ENCODE data around the gene EHD1. TPM values are rescaled to one million over a fixed set of nuclear protein-coding genes. Genes with fewer than 3 reads are reported as not detected.

The EHD1 gene
- total and polyA plus RNA-seq, 7 experiments from 2014 or later, result 102 to 263 (median 141) TPM

DNA sequence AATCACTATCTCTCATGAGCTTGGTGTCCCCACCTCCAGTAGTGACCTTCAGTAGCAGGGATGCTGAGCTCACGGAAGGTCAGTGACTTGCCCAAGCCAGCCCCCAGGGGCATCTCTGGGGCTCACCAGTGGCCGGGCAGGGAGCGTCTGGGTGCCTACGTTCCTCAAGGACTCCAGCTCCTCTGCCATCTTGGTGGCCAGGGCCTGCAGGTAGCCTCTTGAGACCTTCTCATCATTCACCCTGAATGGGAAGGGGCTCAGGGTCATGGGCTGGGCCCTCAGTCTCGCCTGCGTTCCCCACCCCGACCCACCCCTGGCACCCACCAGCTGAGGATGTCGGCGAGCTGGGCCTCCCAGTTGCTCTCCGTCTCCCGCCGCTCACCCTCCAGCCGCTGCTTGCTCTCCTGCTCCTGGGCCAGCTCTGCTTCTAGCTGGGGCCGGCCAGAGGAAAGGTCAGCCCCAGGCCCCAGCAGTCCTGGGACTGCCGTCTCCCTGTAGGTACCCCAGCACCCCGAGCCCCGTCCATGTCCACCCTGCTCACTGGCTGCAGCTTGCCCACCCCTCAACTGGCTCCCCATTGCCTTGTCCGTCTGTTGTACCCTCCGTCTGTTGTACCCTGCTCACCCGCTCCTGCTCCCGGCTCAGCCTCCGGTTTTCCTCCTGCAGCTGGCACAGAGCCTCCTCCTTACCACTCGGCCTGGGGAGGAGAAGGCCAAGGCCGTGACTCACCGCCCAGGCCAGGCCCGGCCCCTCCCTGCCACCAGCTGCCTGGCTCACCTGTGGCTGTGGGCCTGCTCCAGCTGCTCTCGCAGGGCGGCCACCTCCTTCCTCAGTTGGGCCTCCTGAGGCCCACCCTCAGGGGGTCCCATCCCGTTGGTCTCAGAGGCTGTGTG, 43.5 kb downstream of the EHD1 start:
- H3K27me3 Mint-ChIP-seq, result no peaks in the 10 kb centered on the region
- peaks cover 0 to 83% (median 0%) of the 10 kb centered on the region in 3 experiments for H3K36me3 ChIP-seq (ENCODE audit: control insufficient read depth in 2 of 3, insufficient read depth in 3 of 3, low read length in 3 of 3)
- H3K9me3 Mint-ChIP-seq, result no peaks in the 10 kb centered on the region
- ChIA-PET POLR2A (interaction anchor here (1.1 kb wide), 1 partner anchor 44 kb away, joined by 4 read pairs; no protein-coding TSS in a partner anchor), CTCF (interaction anchor here (0.8 kb wide), 1 partner anchor 10 kb away, joined by 5 read pairs; the partner anchor contains the start of gene CDC42BPG)
- no peak overlapping the region for H3K27ac ChIP-seq (ENCODE audit: low read depth, low read length)
- ATAC-seq (no peak), DNase-seq (peak in 1 of 9 donors; percentile 3)
- no peaks in the 10 kb centered on the region for H3K9me3 ChIP-seq (ENCODE audit: control insufficient read depth in 2 of 3, low read length in 3 of 3)
- no peaks in the 10 kb centered on the region for H3K4me1 Mint-ChIP-seq
- H3K27me3 ChIP-seq (ENCODE audit: control insufficient read depth in 2 of 2, insufficient read depth in 2 of 2, low read length in 2 of 2), result no peaks in the 10 kb centered on the region
- intact Hi-C loops (cut with micrococcal nuclease), result no loop called here
- H3K4me1 ChIP-seq (ENCODE audit: control insufficient read depth in 2 of 2, insufficient read depth in 2 of 2, low read length in 2 of 2), result no peaks in the 10 kb centered on the region
- H3K36me3 Mint-ChIP-seq, result peaks cover 0 to 5% (median 0%) of the 10 kb centered on the region in 5 donors
- H3K4me3 Mint-ChIP-seq, result no peak overlapping the region
- H3K4me3 ChIP-seq (ENCODE audit: low read length), result no peak overlapping the region
- no peak overlapping the region for H3K27ac Mint-ChIP-seq

DNA sequence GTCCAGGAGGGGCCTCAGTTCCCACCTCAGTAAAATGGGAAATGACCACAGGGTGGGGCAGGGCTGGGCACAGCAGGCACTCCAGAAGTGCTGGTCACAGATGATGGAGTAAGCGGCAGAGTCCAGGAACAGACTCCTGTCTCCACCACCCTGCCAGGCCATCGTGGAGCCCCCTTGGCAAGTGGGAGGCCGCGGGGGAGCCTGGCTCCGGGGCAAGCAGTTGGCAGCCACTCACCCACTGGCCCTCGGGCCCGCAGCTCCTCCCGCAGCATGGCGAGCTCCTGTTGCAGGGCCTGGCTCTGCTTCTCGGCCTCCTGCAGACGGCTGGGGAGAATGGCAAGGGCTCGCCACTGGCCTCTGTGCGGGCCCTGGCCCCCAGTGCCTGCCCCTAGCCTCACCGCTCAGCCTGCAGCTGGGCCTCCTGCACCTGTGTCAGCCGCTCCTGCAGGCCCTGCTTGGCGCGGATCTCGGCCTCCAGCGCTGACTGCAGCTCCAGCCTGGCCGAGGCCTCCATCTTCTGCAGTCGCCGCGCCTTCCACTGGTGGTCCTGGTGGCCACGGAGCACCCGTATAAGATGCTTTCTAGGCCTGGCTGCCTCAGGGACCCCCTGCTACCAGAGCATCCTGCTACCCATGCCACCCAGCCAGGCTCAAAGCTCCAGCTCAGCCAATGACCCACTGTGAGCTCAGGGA, 44.2 kb downstream of the EHD1 start:
- POLR2A ChIA-PET, result interaction anchor here (0.6 to 1.1 kb wide), 2 partner anchors 43 to 109 kb away, joined by 3 to 4 read pairs; no protein-coding TSS in a partner anchor
- Mint-ChIP-seq H3K36me3 (peaks cover 0 to 5% (median 0%) of the 10 kb centered on the region in 5 donors), H3K27ac (no peak overlapping the region), H3K4me3 (no peak overlapping the region), H3K4me1 (no peaks in the 10 kb centered on the region), H3K27me3 (no peaks in the 10 kb centered on the region), H3K9me3 (no peaks in the 10 kb centered on the region)
- ATAC-seq, result no peak
- Histone ChIP-seq H3K4me1 (ENCODE audit: control insufficient read depth in 2 of 2, insufficient read depth in 2 of 2, low read length in 2 of 2) (no peaks in the 10 kb centered on the region), H3K27ac (ENCODE audit: low read depth, low read length) (no peak overlapping the region), H3K36me3 (ENCODE audit: control insufficient read depth in 2 of 3, insufficient read depth in 3 of 3, low read length in 3 of 3) (peaks cover 0 to 83% (median 0%) of the 10 kb centered on the region in 3 experiments), H3K4me3 (ENCODE audit: low read length) (no peak overlapping the region), H3K27me3 (ENCODE audit: control insufficient read depth in 2 of 2, insufficient read depth in 2 of 2, low read length in 2 of 2) (no peaks in the 10 kb centered on the region), H3K9me3 (ENCODE audit: control insufficient read depth in 2 of 3, low read length in 3 of 3) (no peaks in the 10 kb centered on the region)
- peak in 1 of 9 donors; percentile 3 for DNase-seq
- intact Hi-C loops (cut with micrococcal nuclease), result no loop called here
- CTCF ChIA-PET, result interaction anchor here (0.8 kb wide), 1 partner anchor 10 kb away, joined by 5 read pairs; the partner anchor contains the start of gene CDC42BPG

- H3K4me1 ChIP-seq (ENCODE audit: control insufficient read depth in 2 of 2, insufficient read depth in 2 of 2, low read length in 2 of 2), result no peaks in the 10 kb centered on the region
- no peaks in the 10 kb centered on the region for H3K27me3 Mint-ChIP-seq
- no peak for ATAC-seq
- POLR2A ChIA-PET, result interaction anchor here (0.5 to 1.1 kb wide), 4 partner anchors 24 to 108 kb away, joined by 3 to 4 read pairs (median 3); no protein-coding TSS in a partner anchor
- CTCF ChIA-PET, result no interaction called here
- no peaks in the 10 kb centered on the region for H3K27me3 ChIP-seq (ENCODE audit: control insufficient read depth in 2 of 2, insufficient read depth in 2 of 2, low read length in 2 of 2)
- H3K4me1 Mint-ChIP-seq, result no peaks in the 10 kb centered on the region
- H3K4me3 Mint-ChIP-seq, result no peak overlapping the region
- intact Hi-C loops (cut with micrococcal nuclease), result no loop called here
- H3K4me3 ChIP-seq (ENCODE audit: low read length), result no peak overlapping the region
- H3K36me3 Mint-ChIP-seq, result peaks cover 0 to 5% (median 0%) of the 10 kb centered on the region in 5 donors
- H3K36me3 ChIP-seq (ENCODE audit: control insufficient read depth in 2 of 3, insufficient read depth in 3 of 3, low read length in 3 of 3), result peaks cover 0 to 81% (median 0%) of the 10 kb centered on the region in 3 experiments
- H3K9me3 ChIP-seq (ENCODE audit: control insufficient read depth in 2 of 3, low read length in 3 of 3), result no peaks in the 10 kb centered on the region
- DNase-seq, result peak in 1 of 9 donors; percentile 7
- H3K9me3 Mint-ChIP-seq, result no peaks in the 10 kb centered on the region
- H3K27ac ChIP-seq (ENCODE audit: low read depth, low read length), result no peak overlapping the region
- H3K27ac Mint-ChIP-seq, result no peak overlapping the region
Observed at GRCh38 chr11:64833509-64833908, 44.9 kb downstream of the EHD1 start.

DNA sequence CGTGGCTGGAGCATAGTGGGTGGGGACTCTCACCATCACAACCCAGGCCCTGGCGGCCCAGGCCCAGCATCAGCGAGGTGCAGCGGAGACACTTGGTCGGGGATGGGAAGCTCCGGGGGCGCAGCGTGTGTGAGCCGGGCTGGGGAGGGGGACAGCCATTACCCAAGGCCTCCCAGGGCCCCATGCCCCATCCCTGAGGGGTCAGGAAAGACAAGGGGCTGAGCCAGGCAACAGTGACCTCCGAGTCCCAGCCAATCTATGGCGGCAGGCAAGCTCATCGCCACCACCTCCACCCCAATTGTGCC, 45.3 kb downstream of the EHD1 start:
- Mint-ChIP-seq H3K4me3 (no peak overlapping the region), H3K27ac (no peak overlapping the region), H3K9me3 (no peaks in the 10 kb centered on the region), H3K27me3 (no peaks in the 10 kb centered on the region), H3K4me1 (no peaks in the 10 kb centered on the region), H3K36me3 (peaks cover 0 to 5% (median 0%) of the 10 kb centered on the region in 5 donors)
- POLR2A ChIA-PET, result interaction anchor here (0.5 to 1.0 kb wide), 2 partner anchors 24 to 108 kb away, joined by 3 read pairs; no protein-coding TSS in a partner anchor
- Histone ChIP-seq H3K4me1 (ENCODE audit: control insufficient read depth in 2 of 2, insufficient read depth in 2 of 2, low read length in 2 of 2) (no peaks in the 10 kb centered on the region), H3K4me3 (ENCODE audit: low read length) (no peak overlapping the region), H3K9me3 (ENCODE audit: control insufficient read depth in 2 of 3, low read length in 3 of 3) (no peaks in the 10 kb centered on the region), H3K27ac (ENCODE audit: low read depth, low read length) (no peak overlapping the region), H3K27me3 (ENCODE audit: control insufficient read depth in 2 of 2, insufficient read depth in 2 of 2, low read length in 2 of 2) (no peaks in the 10 kb centered on the region), H3K36me3 (ENCODE audit: control insufficient read depth in 2 of 3, insufficient read depth in 3 of 3, low read length in 3 of 3) (peaks cover 0 to 80% (median 0%) of the 10 kb centered on the region in 3 experiments)
- DNase-seq (no peak), ATAC-seq (no peak)
- intact Hi-C loops (cut with micrococcal nuclease), result no loop called here
- CTCF ChIA-PET, result no interaction called here

DNA sequence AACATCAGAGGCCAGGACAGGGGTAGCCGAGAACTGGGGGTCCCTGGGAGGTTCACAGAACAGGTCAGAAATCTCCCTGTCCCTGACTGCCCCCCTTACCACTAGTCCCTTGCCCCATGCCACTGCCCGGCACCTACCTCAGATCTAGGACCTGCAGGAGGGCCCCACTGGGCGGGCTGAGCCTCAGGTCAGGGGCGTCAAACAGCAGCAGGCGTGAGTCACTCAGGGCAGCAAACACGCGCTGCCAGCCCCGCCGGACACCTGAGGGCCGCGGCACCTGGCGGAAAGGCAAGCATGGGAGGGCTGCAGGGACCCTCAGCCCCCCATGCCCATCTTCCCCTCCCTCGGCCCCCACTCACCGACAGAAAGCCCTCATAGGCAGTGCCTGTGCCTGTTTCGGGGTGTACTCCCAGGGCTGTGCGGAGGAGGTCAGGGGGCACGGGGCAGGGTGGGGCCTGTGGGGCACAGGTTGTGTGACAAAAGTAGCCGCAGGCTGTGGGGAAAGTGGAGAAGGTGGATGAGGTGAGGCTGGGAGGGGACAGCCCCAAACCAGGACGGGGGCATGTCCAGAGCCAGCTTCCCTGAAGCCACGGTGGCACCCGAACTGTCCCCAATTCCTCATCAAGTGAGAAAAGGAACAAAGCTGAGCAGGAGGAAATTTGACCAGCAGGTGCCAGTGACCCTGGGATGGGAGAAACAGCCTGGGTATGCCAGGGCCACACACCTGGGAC, 45.8 kb downstream of the EHD1 start:
- peak; percentile 10 for ATAC-seq
- Histone ChIP-seq H3K27me3 (ENCODE audit: control insufficient read depth in 2 of 2, insufficient read depth in 2 of 2, low read length in 2 of 2) (no peaks in the 10 kb centered on the region), H3K4me1 (ENCODE audit: control insufficient read depth in 2 of 2, insufficient read depth in 2 of 2, low read length in 2 of 2) (no peaks in the 10 kb centered on the region), H3K27ac (ENCODE audit: low read depth, low read length) (no peak overlapping the region), H3K36me3 (ENCODE audit: control insufficient read depth in 2 of 3, insufficient read depth in 3 of 3, low read length in 3 of 3) (peaks cover 0 to 78% (median 0%) of the 10 kb centered on the region in 3 experiments), H3K9me3 (ENCODE audit: control insufficient read depth in 2 of 3, low read length in 3 of 3) (no peaks in the 10 kb centered on the region), H3K4me3 (ENCODE audit: low read length) (no peak overlapping the region)
- no peaks in the 10 kb centered on the region for H3K4me1 Mint-ChIP-seq
- DNase-seq, result peak in 1 of 9 donors; percentile 3
- H3K27ac Mint-ChIP-seq, result no peak overlapping the region
- H3K36me3 Mint-ChIP-seq, result peaks cover 0 to 9% (median 0%) of the 10 kb centered on the region in 5 donors
- H3K27me3 Mint-ChIP-seq, result no peaks in the 10 kb centered on the region
- H3K9me3 Mint-ChIP-seq, result no peaks in the 10 kb centered on the region
- POLR2A ChIA-PET, result interaction anchor here (0.5 to 1.0 kb wide), 2 partner anchors 23 to 108 kb away, joined by 3 read pairs; no protein-coding TSS in a partner anchor
- no peak overlapping the region for H3K4me3 Mint-ChIP-seq
- intact Hi-C loops (cut with micrococcal nuclease), result no loop called here
- CTCF ChIA-PET, result no interaction called here

DNA sequence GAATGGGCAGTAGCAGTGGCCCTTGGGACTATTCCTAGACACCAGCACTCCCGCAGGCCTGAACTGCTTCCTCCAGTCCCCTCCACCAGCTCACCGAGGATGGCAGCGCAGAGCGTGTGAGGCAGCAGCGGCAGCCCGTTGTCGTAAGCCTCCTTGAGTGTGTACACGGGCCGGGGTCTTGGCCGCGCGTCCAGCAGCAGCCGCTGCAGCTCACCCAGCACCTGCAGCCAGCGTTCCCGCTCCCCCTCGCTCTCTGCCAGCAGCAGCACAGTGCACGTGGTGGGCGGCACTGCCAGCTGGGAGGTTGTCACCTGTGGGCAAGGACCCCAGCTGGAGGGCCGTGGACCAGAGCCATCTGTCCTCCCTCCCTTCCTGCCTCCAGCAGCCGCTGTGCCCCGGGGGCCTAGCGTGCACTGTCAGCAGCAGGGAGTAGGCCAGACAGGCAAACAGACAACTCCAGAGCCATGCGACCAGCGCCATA, 47.0 kb downstream of the EHD1 start:
- ATAC-seq (no peak), DNase-seq (peak in 1 of 9 donors; percentile 5)
- no peaks in the 10 kb centered on the region for H3K9me3 ChIP-seq (ENCODE audit: control insufficient read depth in 2 of 3, low read length in 3 of 3)
- CTCF ChIA-PET, result no interaction called here
- peaks cover 0 to 11% (median 0%) of the 10 kb centered on the region in 5 donors for H3K36me3 Mint-ChIP-seq
- POLR2A ChIA-PET, result no interaction called here
- H3K27me3 ChIP-seq (ENCODE audit: control insufficient read depth in 2 of 2, insufficient read depth in 2 of 2, low read length in 2 of 2), result no peaks in the 10 kb centered on the region
- no peak overlapping the region for H3K4me3 ChIP-seq (ENCODE audit: low read length)
- no peaks in the 10 kb centered on the region for H3K27me3 Mint-ChIP-seq
- no peak overlapping the region for H3K27ac ChIP-seq (ENCODE audit: low read depth, low read length)
- no peaks in the 10 kb centered on the region for H3K4me1 ChIP-seq (ENCODE audit: control insufficient read depth in 2 of 2, insufficient read depth in 2 of 2, low read length in 2 of 2)
- no peak overlapping the region for H3K27ac Mint-ChIP-seq
- peaks cover 0 to 82% (median 0%) of the 10 kb centered on the region in 3 experiments for H3K36me3 ChIP-seq (ENCODE audit: control insufficient read depth in 2 of 3, insufficient read depth in 3 of 3, low read length in 3 of 3)
- intact Hi-C loops (cut with micrococcal nuclease), result no loop called here
- H3K4me3 Mint-ChIP-seq, result no peak overlapping the region
- H3K4me1 Mint-ChIP-seq, result no peaks in the 10 kb centered on the region
- H3K9me3 Mint-ChIP-seq, result no peaks in the 10 kb centered on the region
